ENCODE measurements around the gene TBPL1.
A peak's percentile ranks its signal among the peaks of the same experiment; 100 is the strongest.

GRCh38 chr6:133916650-133917151 is 36.3 kb upstream of the TBPL1 start:
- TF ChIP-seq RBBP5 (IDR thresholded peaks at IDR 0.05; ENCODE audit: borderline replicate concordance, low read depth, low read length) (no peak), POLR2A (IDR thresholded peaks at IDR 0.05; ENCODE audit: control extremely low read depth in 1 of 2, low read depth in 2 of 2, low read length in 2 of 2) (no peak), SIN3A (conservative IDR thresholded peaks at IDR 0.05 in 1 of 2, IDR thresholded peaks at IDR 0.05 in 1 of 2; ENCODE audit: low read depth in 1 of 2, low read length in 2 of 2) (no peak), BACH1 (IDR thresholded peaks at IDR 0.05; ENCODE audit: low read length) (no peak), CTCF (IDR thresholded peaks at IDR 0.05; ENCODE audit: control extremely low read depth in 1 of 3, insufficient read depth in 1 of 3, low read depth in 1 of 3, low read length in 3 of 3) (peak; percentile 86 to 97 (median 87)), EZH2 (IDR thresholded peaks at IDR 0.05; ENCODE audit: low read depth, low read length, severe bottlenecking) (no peak)
